GM19467 (cell line): ENCODE data around the gene BAZ2B.

ENCODE experiments used
- ATAC-seq: cut with Tn5 transposase; IDR thresholded peaks from one replicate; pipeline ENCODE4 v1.9.1; 2021; ENCODE audit warnings: mild to moderate bottlenecking, moderate library complexity; ENCODE audit not compliant: unreplicated experiment

The BAZ2B gene

GRCh38 chr2:159356053-159356554 is 260.2 kb downstream of the BAZ2B start:
- no peak for ATAC-seq

- no peak for ATAC-seq
Measured at GRCh38 chr2:159351977-159352376, 264.4 kb downstream of the BAZ2B start.

GRCh38 chr2:159349674-159350299 is 266.6 kb downstream of the BAZ2B start:
- ATAC-seq = no peak

GRCh38 chr2:159326569-159327255 is 289.6 kb downstream of the BAZ2B start:
- ATAC-seq = no peak

GRCh38 chr2:159322419-159322818 is 293.9 kb downstream of the BAZ2B start:
- ATAC-seq = no peak

- ATAC-seq = peak; percentile 56
Measured at GRCh38 chr2:159317392-159318088, 298.8 kb downstream of the BAZ2B start.

- no peak for ATAC-seq
Measured at GRCh38 chr2:159307942-159308341, 308.4 kb downstream of the BAZ2B start.

GRCh38 chr2:159300586-159300985 is 315.8 kb downstream of the BAZ2B start:
- ATAC-seq = no peak

- ATAC-seq = no peak
Measured at GRCh38 chr2:159298967-159299366, 317.4 kb downstream of the BAZ2B start.

- no peak for ATAC-seq
Measured at GRCh38 chr2:159297042-159297707, 319.2 kb downstream of the BAZ2B start.

- ATAC-seq = no peak
Measured at GRCh38 chr2:159292157-159292556, 324.2 kb downstream of the BAZ2B start.

- ATAC-seq = no peak
Measured at GRCh38 chr2:159290289-159290907, 325.9 kb downstream of the BAZ2B start.

- no peak for ATAC-seq
Measured at GRCh38 chr2:159287733-159288132, 328.6 kb downstream of the BAZ2B start.

- peak; percentile 90 for ATAC-seq
Measured at GRCh38 chr2:159286709-159287441, 329.5 kb downstream of the BAZ2B start.

- ATAC-seq = peak; percentile 33
Measured at GRCh38 chr2:159285929-159286708, 330.2 kb downstream of the BAZ2B start, which contains the start of gene WDSUB1. Gene WDSUB1, minus strand, starts transcription at chr2:159286703. Its CDS starts 3,634 bp downstream, at chr2:159283069.

GRCh38 chr2:159285433-159285832 is 330.9 kb downstream of the BAZ2B start:
- no peak for ATAC-seq

- no peak for ATAC-seq
Measured at GRCh38 chr2:159283529-159283928, 332.8 kb downstream of the BAZ2B start.

GRCh38 chr2:159281002-159281401 is 335.3 kb downstream of the BAZ2B start:
- no peak for ATAC-seq

GRCh38 chr2:159279700-159280099 is 336.6 kb downstream of the BAZ2B start:
- ATAC-seq = no peak
